ENCODE results near the gene GDF15. TPM values are rescaled to one million over a fixed set of nuclear protein-coding genes. Genes with fewer than 3 reads are reported as not detected.
A peak's percentile ranks its signal among the peaks of the same experiment; 100 is the strongest.
"Not testable (repeated sequence)": the region's sequence is repeated elsewhere in the genome, so short reads cannot be mapped to it uniquely, and the experiment has no call there.

GDF15 gene
- total and polyA plus RNA-seq, 11 donors: 0.33 to 5.7 (median 0.93) TPM

DNA sequence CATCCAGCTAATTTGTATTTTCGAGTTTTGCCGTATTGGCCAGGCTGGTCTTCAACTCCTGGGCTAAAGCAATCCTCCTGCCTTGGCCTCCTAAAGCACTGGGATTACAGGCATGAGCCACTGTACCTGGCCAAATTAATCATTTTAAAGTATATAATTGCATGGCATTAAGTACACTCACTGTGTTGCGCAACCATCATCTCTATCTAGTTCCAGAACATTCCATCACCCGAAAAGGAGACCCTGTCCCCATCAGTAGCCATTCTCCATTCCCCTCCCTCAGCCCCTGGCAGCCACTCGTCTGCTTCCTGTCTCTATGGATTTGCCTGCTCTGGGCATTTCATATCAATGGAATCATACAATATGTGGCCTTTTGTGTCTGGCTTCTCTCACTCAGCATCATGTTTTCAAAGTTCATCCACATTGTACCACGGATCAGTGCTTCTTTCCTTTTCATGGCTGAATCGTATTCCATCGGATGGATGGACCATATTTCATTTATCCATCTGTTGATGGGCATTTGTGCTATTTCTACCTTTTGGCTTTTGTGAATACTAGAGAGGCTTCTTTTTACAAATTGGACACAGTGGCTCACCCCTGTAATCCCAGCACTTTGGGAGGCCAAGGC lies 32.5 kb upstream of the GDF15 start:
- DNase-seq: no peak
- WGBS, 4 donors: 94 to 97% (median 95%) methylated on average over 8 of the region's 8 CpGs
- Histone ChIP-seq H3K4me3 (no peak overlapping the region), H3K27ac (no peak overlapping the region), H3K9me3 (peaks cover 0 to 7% (median 0%) of the 10 kb centered on the region in 12 donors), H3K36me3 (peaks cover 0 to 43% (median 35%) of the 10 kb centered on the region in 9 donors), H3K4me1 (peaks cover 0 to 5% (median 0%) of the 10 kb centered on the region in 12 donors), H3K27me3 (no peaks in the 10 kb centered on the region)
- intact Hi-C loops (cut with DNase I): loop anchor here in 2 of 10 donors (5.0 kb wide), 1 partner anchor 34 kb away; the partner anchor contains the start of gene GDF15 (in 2 of the 2)
- no peak for ATAC-seq
- TF ChIP-seq, protein P1, sequence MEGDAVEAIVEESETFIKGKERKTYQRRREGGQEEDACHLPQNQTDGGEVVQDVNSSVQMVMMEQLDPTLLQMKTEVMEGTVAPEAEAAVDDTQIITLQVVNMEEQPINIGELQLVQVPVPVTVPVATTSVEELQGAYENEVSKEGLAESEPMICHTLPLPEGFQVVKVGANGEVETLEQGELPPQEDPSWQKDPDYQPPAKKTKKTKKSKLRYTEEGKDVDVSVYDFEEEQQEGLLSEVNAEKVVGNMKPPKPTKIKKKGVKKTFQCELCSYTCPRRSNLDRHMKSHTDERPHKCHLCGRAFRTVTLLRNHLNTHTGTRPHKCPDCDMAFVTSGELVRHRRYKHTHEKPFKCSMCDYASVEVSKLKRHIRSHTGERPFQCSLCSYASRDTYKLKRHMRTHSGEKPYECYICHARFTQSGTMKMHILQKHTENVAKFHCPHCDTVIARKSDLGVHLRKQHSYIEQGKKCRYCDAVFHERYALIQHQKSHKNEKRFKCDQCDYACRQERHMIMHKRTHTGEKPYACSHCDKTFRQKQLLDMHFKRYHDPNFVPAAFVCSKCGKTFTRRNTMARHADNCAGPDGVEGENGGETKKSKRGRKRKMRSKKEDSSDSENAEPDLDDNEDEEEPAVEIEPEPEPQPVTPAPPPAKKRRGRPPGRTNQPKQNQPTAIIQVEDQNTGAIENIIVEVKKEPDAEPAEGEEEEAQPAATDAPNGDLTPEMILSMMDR (IDR thresholded peaks at IDR 0.05): no peak
- no peak for TF ChIP-seq POLR2A (IDR thresholded peaks at IDR 0.05)

DNA sequence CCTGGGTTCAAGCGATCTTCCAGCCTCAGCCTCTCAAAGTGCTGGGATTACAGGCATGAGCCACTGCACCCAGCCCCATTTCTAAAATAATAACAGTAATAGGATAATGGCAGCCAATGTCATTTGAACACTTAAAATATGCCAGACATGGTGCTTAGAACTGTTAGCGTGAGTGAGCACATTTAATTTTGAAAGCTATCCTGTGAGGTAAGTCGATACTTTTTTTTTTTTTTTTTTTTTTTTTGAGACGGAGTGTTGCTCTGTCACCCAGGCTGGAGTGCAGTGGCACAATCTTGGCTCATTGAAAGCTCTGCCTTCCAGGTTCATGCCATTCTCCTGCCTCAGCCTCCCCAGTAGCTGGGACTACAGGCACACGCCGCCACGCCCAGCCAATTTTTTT lies 31.2 kb upstream of the GDF15 start:
- H3K36me3 ChIP-seq: peaks cover 0 to 53% (median 45%) of the 10 kb centered on the region in 9 donors
- intact Hi-C loops (cut with DNase I): loop anchor here in 4 of 10 donors (5.0 kb wide), 2 partner anchors 33 to 38 kb away; partner anchors contain the start of gene GDF15 (in 2 of the 4)
- not testable (repeated sequence) for H3K9me3 ChIP-seq, ATAC-seq, DNase-seq, H3K4me1 ChIP-seq, H3K27ac ChIP-seq, H3K4me3 ChIP-seq, H3K27me3 ChIP-seq
- 95 to 99% (median 96%) methylated on average over 7 of the region's 7 CpGs for WGBS, 4 donors

DNA sequence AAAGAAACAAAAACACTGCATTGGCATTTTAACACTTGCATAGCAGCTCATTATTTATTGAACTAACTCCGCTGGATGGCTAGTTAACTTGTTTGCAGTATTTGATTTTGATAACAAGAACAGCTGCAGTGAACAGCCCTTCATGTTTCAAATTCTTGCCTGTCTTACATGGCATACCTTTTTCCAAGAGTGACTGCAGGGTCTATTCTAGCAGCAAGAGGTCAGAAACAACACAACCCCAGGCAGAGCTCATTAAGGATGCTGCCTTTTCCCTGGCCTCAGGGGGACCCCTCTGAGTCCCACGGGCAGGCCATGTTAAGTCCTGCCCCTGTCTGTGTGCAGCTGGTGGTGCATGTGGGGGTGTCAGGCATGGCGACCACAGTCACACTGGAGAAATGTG lies 28.9 kb upstream of the GDF15 start:
- Histone ChIP-seq H3K27me3 (no peaks in the 10 kb centered on the region), H3K4me1 (peaks cover 0 to 5% (median 0%) of the 10 kb centered on the region in 12 donors), H3K4me3 (no peak overlapping the region), H3K36me3 (peaks cover 0 to 69% (median 62%) of the 10 kb centered on the region in 9 donors), H3K27ac (no peak overlapping the region), H3K9me3 (peaks cover 0 to 7% (median 0%) of the 10 kb centered on the region in 12 donors)
- TF ChIP-seq POLR2A (IDR thresholded peaks at IDR 0.05): no peak
- TF ChIP-seq, protein P1 (IDR thresholded peaks at IDR 0.05): no peak
- WGBS, 4 donors: 94 to 100% (median 98%) methylated on average over 3 of the region's 3 CpGs
- intact Hi-C loops (cut with DNase I): loop anchor here in 2 of 10 donors (5.0 kb wide), 1 partner anchor 35 kb away; no protein-coding TSS in a partner anchor
- ATAC-seq: peak in 1 of 4 donors; percentile 20
- DNase-seq: no peak

DNA sequence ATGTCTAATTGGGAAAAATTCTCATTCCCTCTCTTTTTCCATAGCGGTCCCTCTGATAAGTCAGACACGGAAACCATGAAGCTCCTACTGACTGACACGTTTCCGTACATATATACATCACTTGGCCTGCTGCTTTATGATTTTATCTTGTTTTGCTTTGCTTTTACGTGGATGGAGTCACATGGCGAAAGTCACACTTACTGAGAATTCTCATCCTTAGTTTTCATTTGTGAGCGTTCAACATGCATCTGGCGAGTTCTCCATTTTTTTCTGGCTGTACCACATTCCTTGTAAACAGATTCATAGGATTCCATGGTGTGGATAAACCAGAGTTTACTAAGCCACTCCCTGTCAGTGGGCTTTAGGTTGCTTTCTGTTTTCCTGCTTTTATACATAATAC lies 24.3 kb upstream of the GDF15 start:
- peaks cover 0 to 67% (median 54%) of the 10 kb centered on the region in 9 donors for H3K36me3 ChIP-seq
- WGBS, 4 donors: 94 to 96% (median 95%) methylated on average over 8 of the region's 8 CpGs
- intact Hi-C loops (cut with DNase I): no loop called here

More for the DNA sequence above, 24.3 kb upstream of the GDF15 start:
- Histone ChIP-seq H3K27me3 (no peaks in the 10 kb centered on the region), H3K9me3 (peaks cover 0 to 7% (median 0%) of the 10 kb centered on the region in 12 donors), H3K27ac (no peak overlapping the region), H3K4me3 (no peak overlapping the region), H3K4me1 (peaks cover 0 to 32% (median 17%) of the 10 kb centered on the region in 12 donors)
- DNase-seq: no peak
- no peak for ATAC-seq
- no peak for TF ChIP-seq POLR2A (IDR thresholded peaks at IDR 0.05)
- TF ChIP-seq, protein P1 (IDR thresholded peaks at IDR 0.05): no peak

Measured in heart left ventricle (tissue), 16 donors.